GM21723 (cell line): ENCODE results near the gene KANK3.

Experiments used
- ATAC-seq: cut with Tn5 transposase; IDR thresholded peaks from one replicate; pipeline ENCODE4 v1.9.1; 2021; ENCODE audit warnings: mild to moderate bottlenecking, moderate library complexity; ENCODE audit not compliant: unreplicated experiment

The KANK3 gene

DNA sequence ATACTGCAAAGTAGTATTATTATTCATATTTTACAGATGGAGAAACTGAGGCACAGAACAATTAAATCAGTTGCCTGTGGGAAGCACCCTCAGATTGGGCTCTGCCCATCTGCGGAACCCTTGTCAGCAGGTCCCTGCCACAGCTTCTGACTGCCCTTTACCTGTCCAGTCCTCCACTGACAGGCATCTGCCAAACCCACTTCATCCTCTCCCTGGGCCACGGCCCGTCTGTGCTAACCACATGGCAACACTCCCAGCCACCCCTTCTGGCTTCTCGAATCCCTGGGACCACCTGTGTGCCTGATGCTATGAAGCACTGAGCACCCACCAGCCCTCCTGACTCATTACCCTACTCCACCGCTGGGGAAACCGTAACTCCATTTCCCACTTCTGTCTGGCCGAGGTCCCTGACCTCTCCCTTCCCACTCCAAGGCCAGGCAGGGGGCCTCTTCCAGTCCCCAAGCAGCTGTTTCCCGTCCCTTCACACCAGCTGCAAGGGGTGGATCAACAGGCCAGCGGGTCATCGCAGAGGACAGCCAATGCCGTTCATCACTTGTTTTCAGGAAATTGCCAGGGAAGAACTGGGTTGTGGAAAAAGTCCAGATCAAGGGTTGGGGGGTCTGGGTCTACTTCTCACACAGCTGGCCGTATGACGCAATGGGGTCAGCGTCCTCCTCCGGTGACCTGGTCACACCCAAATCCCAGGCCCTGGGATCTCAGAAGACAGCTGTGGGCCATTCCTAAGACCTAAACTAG, 2.5 kb downstream of the KANK3 start:
- no peak for ATAC-seq

- no peak for ATAC-seq
These were observed 4.2 kb downstream of the KANK3 start for GRCh38 chr19:8338835-8339234.

GRCh38 chr19:8337728-8338127, 5.3 kb downstream of the KANK3 start:
- no peak for ATAC-seq

- ATAC-seq = no peak
These were observed 6.4 kb downstream of the KANK3 start for GRCh38 chr19:8336660-8337059.

DNA sequence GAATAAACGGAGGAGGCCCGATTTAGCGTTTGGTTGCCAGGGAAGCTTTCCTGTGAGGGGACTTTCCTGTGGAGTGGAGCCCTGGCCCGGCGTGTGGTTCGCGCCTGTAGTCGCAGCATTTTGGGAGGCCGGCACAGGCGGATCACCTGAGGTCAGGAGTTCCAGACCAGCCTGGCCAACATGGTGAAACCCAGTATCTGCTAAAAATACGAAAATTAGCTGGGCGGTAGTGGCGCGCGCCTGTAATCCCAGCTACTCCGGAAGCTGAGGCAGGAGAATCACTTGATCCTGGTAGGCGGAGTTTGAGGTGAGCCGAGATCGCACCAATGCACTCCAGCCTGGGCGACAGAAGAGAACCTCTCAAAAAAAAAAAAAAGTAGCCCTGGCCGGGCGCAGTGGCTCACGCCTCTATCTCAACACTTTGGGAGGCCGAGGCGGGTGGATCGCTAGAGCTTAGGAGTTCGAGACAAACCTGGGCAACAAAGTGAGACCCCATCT, 6.9 kb downstream of the KANK3 start:
- no peak for ATAC-seq

GRCh38 chr19:8335343-8336071, 7.6 kb downstream of the KANK3 start:
- ATAC-seq = no peak

DNA sequence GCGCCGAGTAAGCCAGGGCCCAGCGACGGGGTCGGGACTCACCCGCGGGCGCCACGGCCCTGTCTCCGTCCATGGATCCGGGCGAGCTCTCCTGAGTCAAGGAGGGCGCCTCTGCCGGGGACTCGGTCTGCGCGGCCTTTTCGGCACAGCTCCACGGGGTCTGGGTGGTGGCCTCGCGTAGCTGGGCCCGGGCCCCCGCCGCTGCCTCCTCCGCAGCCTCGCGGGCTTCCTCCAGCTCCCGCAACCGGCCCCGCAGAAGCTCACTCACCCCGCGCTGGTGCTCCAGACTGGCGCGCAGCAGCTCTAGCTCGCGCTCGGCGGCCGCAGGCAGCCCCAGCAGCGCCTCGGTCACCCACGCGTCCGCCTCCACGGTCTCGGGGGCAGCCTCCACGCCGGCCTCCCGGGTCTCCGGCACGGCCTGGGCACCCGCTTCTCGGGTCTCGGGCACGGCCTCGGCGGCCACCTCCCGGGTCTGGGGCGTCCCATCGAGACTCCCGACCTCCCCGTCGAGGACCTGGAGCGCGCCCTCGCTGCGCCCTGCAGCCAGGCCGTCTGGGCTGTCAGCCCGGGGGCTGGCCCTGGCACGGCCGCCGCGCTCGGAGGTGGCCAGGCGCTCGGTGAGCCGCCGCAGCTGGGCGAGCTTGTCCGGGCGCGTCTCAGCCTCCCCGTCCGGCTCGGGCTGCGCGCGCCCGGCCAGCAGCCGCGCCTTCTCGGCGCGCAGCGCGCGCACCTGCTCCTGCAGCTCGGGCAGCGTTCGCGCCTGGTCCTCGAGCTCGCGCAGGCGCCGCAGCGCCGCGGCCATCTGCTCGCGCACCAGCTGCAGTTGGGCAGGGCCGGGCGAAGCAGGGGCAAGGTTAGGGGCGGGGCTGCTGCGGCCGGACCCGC, 8.4 kb downstream of the KANK3 start:
- no peak for ATAC-seq

DNA sequence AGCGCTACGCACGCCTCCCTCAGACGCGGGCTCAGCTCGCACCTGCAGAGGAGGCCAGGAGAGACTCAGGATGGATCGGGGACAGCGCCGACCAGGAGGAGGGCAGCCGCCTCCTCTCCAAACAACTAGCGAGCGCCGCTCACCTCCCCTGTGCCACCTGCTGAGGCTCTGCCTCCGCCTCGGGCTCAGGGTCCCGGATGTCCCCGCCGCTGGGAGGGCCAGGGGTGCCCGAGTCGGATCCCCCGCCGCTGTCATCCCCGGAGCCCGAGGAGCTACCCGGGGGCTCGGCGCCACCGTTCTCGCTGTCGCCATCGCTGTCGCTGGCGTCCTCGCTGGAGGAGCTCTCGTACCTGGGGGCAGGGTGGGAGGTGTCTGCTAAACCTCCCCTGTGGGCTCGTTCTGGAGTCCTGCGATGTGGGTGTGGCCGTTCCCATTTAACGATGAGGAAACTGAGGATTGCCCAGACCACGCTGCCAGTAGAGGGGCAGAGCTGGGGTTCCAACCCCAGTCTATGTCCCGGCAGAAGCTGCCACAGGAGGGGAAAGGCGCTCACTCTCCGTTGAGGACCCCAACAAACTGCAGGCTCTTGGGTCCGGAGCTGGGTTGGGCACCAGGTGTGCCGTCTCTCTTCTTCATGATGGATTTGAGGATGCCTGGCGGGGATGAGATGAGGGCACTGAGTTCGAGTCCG, 9.2 kb downstream of the KANK3 start:
- no peak for ATAC-seq

DNA sequence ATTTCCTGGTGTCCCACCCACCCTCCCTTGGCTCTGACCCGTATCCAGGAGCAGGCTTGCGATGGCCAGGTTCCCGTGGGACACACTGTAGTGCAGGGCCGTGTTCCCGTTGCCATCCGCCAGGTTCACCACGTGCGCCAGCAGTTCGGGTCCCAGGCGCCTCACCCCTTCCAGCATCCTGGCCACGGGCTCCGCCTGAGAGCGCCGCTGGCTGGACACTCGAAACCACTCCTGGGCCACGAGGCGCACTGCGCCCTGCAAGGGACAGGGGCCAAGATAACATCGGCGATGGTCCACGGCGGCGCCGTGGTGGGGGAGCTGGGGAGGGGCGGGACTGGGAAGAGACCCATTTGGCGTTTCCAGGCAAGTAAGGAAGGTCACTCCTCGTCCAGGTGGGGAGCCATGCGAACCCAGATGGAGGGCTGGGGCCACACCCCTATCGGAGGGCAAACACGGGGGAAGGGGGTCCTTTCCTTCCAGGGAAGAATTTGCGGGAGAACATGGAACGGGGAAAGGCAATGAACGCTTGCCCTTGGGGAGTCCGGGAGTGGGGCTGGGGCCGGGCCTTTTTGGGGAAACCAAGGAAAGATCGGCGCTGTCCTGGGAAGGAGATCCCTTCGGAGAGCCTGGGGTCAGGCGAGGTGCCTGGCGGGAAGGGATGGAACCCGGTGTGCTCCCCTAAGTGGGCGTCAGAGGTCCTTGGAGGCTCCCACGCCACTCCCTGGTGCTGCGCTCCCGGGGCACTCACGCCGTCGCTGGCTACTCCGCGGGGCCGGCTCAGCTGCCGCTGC, 9.9 kb downstream of the KANK3 start:
- ATAC-seq = no peak

DNA sequence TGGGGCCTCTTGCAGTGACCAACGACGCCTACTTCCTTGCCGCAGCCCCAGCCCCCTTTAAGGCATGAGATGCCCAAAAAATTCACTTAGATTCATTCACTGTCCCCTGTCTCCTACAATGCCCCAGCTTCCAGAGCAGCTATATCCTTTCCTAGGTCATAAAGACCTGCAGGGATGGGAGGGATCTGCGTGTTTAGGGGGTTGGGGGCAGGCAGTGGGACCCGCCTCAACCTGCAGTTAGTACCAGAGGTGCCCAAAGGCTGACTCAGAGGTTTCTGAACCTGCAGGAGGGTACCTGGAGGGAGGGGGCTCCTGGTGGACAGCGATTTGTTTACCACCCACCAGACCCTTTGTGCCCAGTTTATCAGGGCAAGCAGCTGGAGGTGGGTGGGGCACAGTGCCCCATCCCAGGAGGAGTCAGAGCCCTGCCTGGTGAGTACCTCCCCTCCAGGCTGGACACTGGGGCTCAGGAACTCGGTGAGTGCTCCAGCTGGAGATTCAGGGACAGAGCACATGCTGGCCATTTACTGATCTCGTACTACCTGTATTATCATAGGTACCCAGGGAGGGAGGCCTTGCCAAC, 11.7 kb downstream of the KANK3 start:
- no peak for ATAC-seq

- no peak for ATAC-seq
These were observed 13.1 kb downstream of the KANK3 start for GRCh38 chr19:8329996-8330395.

DNA sequence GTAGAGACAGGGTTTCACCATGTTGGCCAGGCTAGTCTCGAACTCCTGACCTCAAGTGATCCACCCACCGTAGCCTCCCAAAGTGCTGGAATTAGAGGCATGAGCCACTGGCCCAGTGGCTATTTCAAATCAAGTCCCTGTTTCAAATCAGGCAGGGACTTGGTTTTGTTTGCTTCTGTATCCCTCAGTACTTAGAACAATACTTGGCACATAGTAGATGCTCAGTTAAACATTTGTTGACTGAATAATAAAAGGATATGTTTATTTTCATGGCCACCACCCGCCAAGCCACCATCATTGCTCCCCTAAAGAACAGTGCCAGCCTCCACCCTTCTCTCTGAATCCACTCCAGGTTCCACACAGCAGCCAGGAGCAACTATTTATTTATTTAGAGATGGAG, 17.6 kb downstream of the KANK3 start:
- no peak for ATAC-seq

DNA sequence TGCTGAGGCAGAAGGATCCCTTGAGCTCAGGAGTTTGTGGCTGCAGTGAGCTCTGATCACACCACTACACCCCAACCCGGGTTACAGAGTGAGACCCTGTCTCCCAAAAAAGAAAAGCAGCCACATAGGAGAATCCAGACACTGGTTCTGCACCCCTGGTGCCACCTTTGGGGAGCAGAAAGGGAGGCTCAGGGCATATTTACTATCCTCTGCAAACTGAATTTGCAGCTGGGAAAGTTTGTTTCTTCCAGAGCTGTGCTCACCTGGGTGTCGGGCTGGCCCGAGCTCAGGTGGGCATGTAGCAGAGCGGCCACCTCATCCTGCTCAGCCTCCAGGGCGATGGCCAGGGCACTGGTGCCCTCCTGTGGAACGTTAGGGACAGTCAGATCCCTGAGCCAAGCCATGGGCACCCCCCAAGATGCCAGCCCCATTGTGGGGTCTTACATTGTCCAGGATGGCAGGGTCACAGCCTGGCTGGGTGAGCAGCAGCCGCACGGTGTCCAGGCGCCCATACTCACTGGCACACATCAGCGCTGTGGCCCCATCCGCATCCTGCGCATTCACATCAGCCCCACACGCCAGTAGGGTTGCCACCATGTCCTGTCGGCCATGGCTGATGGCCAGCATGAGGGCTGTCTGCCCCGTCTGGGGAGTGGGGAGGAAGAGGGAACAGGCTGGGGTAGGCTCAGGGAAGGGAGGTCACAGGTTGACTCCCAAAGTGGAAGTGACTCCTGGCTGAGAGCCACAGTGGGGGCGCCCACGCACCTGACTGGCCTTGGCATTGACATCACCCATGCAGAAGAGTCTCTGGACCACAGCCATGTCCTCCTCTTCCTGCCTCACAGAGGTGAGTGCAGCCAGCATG, 18.6 kb downstream of the KANK3 start:
- no peak for ATAC-seq

DNA sequence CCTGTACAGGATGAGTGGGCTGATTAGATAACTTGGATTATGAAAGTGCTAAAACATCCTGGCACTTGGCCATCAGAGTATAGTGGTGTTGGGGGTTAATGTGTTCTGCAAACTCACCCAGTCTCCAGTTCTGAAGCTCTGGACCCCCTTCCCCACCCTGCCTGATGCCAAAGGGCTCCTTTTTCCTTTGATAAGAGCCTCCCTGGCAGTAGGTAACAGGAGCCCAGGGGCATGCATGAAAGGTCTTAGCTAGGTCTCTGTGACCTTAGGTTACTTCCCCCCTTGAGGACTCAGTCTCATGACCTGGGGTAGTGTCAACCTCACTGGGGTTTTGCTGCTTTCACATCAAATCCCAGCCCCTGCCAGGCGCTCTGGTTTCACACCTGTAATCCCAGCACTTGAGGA, 19.3 kb downstream of the KANK3 start:
- ATAC-seq = no peak

GRCh38 chr19:8322638-8322997, 20.4 kb downstream of the KANK3 start:
- no peak for ATAC-seq

- ATAC-seq = no peak
These were observed 20.9 kb downstream of the KANK3 start for GRCh38 chr19:8321986-8322637.

GRCh38 chr19:8321067-8321985, 21.7 kb downstream of the KANK3 start, which contains the start of the genes NDUFA7 and RPS28:
Gene NDUFA7 (minus strand): TSS chr19:8321375. CDS start chr19:8321358, 17 bp downstream.
Gene RPS28 (plus strand): TSS chr19:8321496. CDS start chr19:8321531, 35 bp downstream.
- peak; percentile 81 for ATAC-seq
